ENCODE measurements around the gene TREX2. TPM values are rescaled to one million over a fixed set of nuclear protein-coding genes. Genes with fewer than 3 reads are reported as not detected.

TREX2 gene
- total and polyA plus RNA-seq, 12 donors: 0.28 to 4.3 (median 1.1) TPM; not detected in 2

GRCh38 chrX:153487590-153488071, 41.8 kb upstream of the TREX2 start:
- H3K36me3 ChIP-seq (replicated peaks in 1 of 2): no peaks in the 10 kb centered on the region
- peak overlapping the region in 3 of 5 donors; percentile 12 to 88 (median 47) for H3K27ac ChIP-seq
- H3K9me3 ChIP-seq (replicated peaks in 1 of 3): no peaks in the 10 kb centered on the region
- peak in 6 of 7 donors; percentile 31 to 61 (median 56) for DNase-seq
- intact Hi-C loops (cut with DNase I): no loop called here
- no peak overlapping the region for H3K4me3 ChIP-seq
- H3K27me3 ChIP-seq: no peaks in the 10 kb centered on the region
- TF ChIP-seq POLR2A (IDR thresholded peaks at IDR 0.05) (no peak), CTCF (IDR thresholded peaks at IDR 0.05) (no peak)
- 10 to 61% (median 38%) methylated on average over 2 to 11 of the region's 11 CpGs for WGBS, 4 donors
- H3K4me1 ChIP-seq (replicated peaks in 1 of 2): no peaks in the 10 kb centered on the region

- intact Hi-C loops (cut with DNase I): no loop called here
- no peaks in the 10 kb centered on the region for H3K9me3 ChIP-seq (replicated peaks in 1 of 3)
- H3K27ac ChIP-seq: no peak overlapping the region
- no peak overlapping the region for H3K4me3 ChIP-seq
- peak in 1 of 7 donors; percentile 26 for DNase-seq
- no peaks in the 10 kb centered on the region for H3K36me3 ChIP-seq (replicated peaks in 1 of 2)
- no peaks in the 10 kb centered on the region for H3K4me1 ChIP-seq (replicated peaks in 1 of 2)
- H3K27me3 ChIP-seq: no peaks in the 10 kb centered on the region
- 70 to 100% (median 74%) methylated on average over 2 to 10 of the region's 10 CpGs for WGBS, 4 donors
- TF ChIP-seq POLR2A (IDR thresholded peaks at IDR 0.05) (no peak), CTCF (IDR thresholded peaks at IDR 0.05) (no peak)
Measured at GRCh38 chrX:153486171-153486570, 40.3 kb upstream of the TREX2 start.

- H3K36me3 ChIP-seq (replicated peaks in 1 of 2): no peaks in the 10 kb centered on the region
- DNase-seq: no peak
- 83 to 88% (median 86%) methylated on average over 15 to 30 of the region's 30 CpGs; no CpG with 5 or more reads in 1 of the 4 donors for WGBS, 4 donors
- H3K27me3 ChIP-seq: no peaks in the 10 kb centered on the region
- H3K27ac ChIP-seq: no peak overlapping the region
- intact Hi-C loops (cut with DNase I): no loop called here
- no peak overlapping the region for H3K4me3 ChIP-seq
- no peaks in the 10 kb centered on the region for H3K4me1 ChIP-seq (replicated peaks in 1 of 2)
- TF ChIP-seq CTCF (IDR thresholded peaks at IDR 0.05) (no peak), POLR2A (IDR thresholded peaks at IDR 0.05) (no peak)
- no peaks in the 10 kb centered on the region for H3K9me3 ChIP-seq (replicated peaks in 1 of 3)
Measured at GRCh38 chrX:153485396-153486080, 39.7 kb upstream of the TREX2 start.

GRCh38 chrX:153482376-153483015, 36.6 kb upstream of the TREX2 start:
- TF ChIP-seq CTCF (IDR thresholded peaks at IDR 0.05) (no peak), POLR2A (IDR thresholded peaks at IDR 0.05) (no peak)
- Histone ChIP-seq H3K27me3 (no peaks in the 10 kb centered on the region), H3K4me1 (replicated peaks in 1 of 2) (no peaks in the 10 kb centered on the region), H3K4me3 (no peak overlapping the region), H3K36me3 (replicated peaks in 1 of 2) (no peaks in the 10 kb centered on the region), H3K9me3 (replicated peaks in 1 of 3) (no peaks in the 10 kb centered on the region), H3K27ac (no peak overlapping the region)
- WGBS, 4 donors: 86 to 93% (median 90%) methylated on average over 3 to 23 of the region's 23 CpGs
- intact Hi-C loops (cut with DNase I): no loop called here
- DNase-seq: no peak
